ENCODE measurements around the gene ST3GAL3. TPM values are rescaled to one million over a fixed set of nuclear protein-coding genes. Genes with fewer than 3 reads are reported as not detected.

ST3GAL3 gene
- total RNA-seq, 4 donors from 2014 or later: 30.2 to 41.4 (median 33.2) TPM

DNA sequence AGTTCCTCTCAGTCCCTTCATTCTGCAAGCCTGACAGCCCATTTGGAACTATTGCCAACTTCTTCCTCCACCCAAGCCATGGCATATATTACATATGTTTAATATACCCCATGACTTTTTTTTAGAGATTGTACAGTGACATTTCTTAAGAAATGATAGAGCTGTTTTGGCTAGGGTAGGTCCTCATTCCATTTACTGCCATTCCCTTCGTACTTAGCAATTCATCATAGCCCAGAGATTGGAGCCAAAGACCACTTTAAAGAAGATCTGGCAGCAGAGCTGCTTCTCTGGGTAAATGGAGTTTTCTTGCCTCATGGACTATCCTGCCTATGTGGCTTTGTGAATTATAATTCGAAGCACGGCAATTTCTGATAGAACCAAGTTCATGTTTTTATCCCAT is 93.4 kb downstream of the ST3GAL3 start:
- Histone ChIP-seq H3K36me3 (peaks cover 0 to 8% of the 10 kb centered on the region in 2 donors), H3K27ac (no peak overlapping the region), H3K4me3 (no peak overlapping the region), H3K4me1 (peaks cover 0 to 3% (median 0%) of the 10 kb centered on the region in 3 donors), H3K9me3 (no peaks in the 10 kb centered on the region), H3K27me3 (no peaks in the 10 kb centered on the region)
- no peak for ATAC-seq
- 68 to 70% methylated on average over 3 of the region's 3 CpGs for WGBS, 2 donors (ENCODE audit: low coverage in 1 of 2)
- TF ChIP-seq, protein P1, sequence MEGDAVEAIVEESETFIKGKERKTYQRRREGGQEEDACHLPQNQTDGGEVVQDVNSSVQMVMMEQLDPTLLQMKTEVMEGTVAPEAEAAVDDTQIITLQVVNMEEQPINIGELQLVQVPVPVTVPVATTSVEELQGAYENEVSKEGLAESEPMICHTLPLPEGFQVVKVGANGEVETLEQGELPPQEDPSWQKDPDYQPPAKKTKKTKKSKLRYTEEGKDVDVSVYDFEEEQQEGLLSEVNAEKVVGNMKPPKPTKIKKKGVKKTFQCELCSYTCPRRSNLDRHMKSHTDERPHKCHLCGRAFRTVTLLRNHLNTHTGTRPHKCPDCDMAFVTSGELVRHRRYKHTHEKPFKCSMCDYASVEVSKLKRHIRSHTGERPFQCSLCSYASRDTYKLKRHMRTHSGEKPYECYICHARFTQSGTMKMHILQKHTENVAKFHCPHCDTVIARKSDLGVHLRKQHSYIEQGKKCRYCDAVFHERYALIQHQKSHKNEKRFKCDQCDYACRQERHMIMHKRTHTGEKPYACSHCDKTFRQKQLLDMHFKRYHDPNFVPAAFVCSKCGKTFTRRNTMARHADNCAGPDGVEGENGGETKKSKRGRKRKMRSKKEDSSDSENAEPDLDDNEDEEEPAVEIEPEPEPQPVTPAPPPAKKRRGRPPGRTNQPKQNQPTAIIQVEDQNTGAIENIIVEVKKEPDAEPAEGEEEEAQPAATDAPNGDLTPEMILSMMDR (IDR thresholded peaks at IDR 0.05): no peak
- no peak for TF ChIP-seq POLR2A (IDR thresholded peaks at IDR 0.05)
- no peak for TF ChIP-seq POLR2AphosphoS5 (IDR thresholded peaks at IDR 0.05)
- TF ChIP-seq EP300 (IDR thresholded peaks at IDR 0.05): no peak

DNA sequence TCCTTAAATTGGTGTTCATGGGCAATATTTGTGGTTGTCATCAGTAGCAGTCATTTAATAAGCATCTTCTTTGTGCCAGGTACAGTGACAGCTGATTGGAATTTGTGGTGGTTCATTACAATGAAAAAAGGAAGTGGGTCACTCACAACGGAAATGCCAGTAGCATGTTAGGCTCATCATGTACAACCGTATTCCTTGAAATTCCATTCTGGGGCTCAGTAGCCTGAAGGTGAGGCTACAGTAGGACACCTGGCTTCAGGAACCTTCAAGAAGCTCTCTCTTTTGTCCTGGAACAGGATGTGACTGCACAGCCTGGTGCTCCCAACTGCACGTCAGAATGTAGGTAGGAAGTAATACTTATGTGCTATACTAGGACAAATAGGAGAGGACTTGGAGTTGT is 93.9 kb downstream of the ST3GAL3 start:
- 78 to 94% methylated on average over 3 of the region's 3 CpGs for whole genome bisulfite sequencing, 2 donors (ENCODE audit: low coverage in 1 of 2)
- Histone ChIP-seq H3K4me3 (no peak overlapping the region), H3K4me1 (peaks cover 0 to 3% (median 0%) of the 10 kb centered on the region in 3 donors), H3K36me3 (peaks cover 0 to 9% of the 10 kb centered on the region in 2 donors), H3K9me3 (no peaks in the 10 kb centered on the region), H3K27ac (no peak overlapping the region), H3K27me3 (no peaks in the 10 kb centered on the region)
- ATAC-seq: no peak
- TF ChIP-seq EP300 (IDR thresholded peaks at IDR 0.05) (no peak), POLR2A (IDR thresholded peaks at IDR 0.05) (no peak), POLR2AphosphoS5 (IDR thresholded peaks at IDR 0.05) (no peak)
- TF ChIP-seq, protein P1 (IDR thresholded peaks at IDR 0.05): no peak

DNA sequence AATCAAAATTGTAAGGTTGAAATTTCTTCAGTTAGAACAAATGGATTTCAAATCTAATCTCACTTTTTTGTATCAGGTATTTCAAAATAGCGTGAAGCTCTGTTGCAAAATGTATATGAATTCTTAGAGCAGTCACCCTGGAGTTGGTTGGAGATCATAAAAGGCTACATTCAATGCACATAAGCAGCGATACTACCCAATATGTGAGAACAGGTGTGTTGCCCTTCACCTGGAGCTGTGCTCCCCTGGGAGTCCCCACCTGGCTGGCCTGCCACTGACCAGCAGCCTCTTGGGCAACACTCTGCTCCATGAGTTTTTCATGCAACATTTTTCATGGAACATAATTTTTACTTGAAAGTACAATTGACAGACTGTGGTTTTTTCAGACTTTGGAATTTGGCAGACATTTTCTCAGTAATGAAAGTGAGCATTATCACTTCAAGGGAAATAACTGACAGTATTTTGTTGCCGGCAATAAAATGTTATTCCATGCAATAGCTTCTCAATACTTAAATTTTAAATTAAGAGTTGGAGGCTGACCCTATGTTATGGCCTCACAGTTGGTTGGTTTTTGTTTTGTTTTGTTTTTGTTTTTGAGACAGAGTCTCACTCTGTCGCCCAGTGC is 95.1 kb downstream of the ST3GAL3 start:
- Histone ChIP-seq H3K27ac (no peak overlapping the region), H3K27me3 (no peaks in the 10 kb centered on the region), H3K4me3 (no peak overlapping the region), H3K36me3 (peaks cover 0 to 16% of the 10 kb centered on the region in 2 donors), H3K4me1 (peaks cover 0 to 3% (median 0%) of the 10 kb centered on the region in 3 donors), H3K9me3 (no peaks in the 10 kb centered on the region)
- no peak for ATAC-seq
- no peak for TF ChIP-seq POLR2A (IDR thresholded peaks at IDR 0.05)
- no peak for TF ChIP-seq POLR2AphosphoS5 (IDR thresholded peaks at IDR 0.05)
- 86 to 91% methylated on average over 4 of the region's 4 CpGs for WGBS, 2 donors (ENCODE audit: low coverage in 1 of 2)

DNA sequence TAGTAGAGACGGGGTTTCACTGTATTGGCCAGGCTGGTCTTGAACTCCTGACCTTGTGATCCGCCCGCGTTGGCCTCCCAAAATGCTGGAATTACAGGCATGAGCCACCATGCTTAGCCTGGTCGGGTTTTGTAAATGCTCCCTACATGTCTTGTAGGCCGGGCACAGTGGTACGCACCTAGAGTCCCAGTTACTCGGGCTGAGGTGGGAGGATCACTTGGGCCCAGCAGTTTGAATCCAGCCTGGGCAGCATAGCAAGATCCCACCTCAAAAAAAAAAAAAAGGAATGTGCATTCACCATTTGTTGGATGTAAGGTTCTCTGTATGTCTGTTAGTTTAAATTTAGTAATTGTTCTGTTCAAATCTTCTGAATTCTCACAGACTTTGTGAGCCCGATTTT is 95.8 kb downstream of the ST3GAL3 start:
- H3K4me1 ChIP-seq: peaks cover 0 to 3% (median 0%) of the 10 kb centered on the region in 3 donors
- no peak overlapping the region for H3K4me3 ChIP-seq
- TF ChIP-seq POLR2A (IDR thresholded peaks at IDR 0.05): no peak
- no peak for TF ChIP-seq POLR2AphosphoS5 (IDR thresholded peaks at IDR 0.05)
- no peak for TF ChIP-seq EP300 (IDR thresholded peaks at IDR 0.05)
- TF ChIP-seq, protein P1 (IDR thresholded peaks at IDR 0.05): no peak
- ATAC-seq: no peak
- no peak overlapping the region for H3K27ac ChIP-seq
- H3K36me3 ChIP-seq: peaks cover 0 to 16% of the 10 kb centered on the region in 2 donors
- H3K27me3 ChIP-seq: no peaks in the 10 kb centered on the region
- WGBS, 2 donors (ENCODE audit: low coverage in 1 of 2): 87 to 93% methylated on average over 3 to 5 of the region's 9 CpGs
- H3K9me3 ChIP-seq: no peaks in the 10 kb centered on the region

DNA sequence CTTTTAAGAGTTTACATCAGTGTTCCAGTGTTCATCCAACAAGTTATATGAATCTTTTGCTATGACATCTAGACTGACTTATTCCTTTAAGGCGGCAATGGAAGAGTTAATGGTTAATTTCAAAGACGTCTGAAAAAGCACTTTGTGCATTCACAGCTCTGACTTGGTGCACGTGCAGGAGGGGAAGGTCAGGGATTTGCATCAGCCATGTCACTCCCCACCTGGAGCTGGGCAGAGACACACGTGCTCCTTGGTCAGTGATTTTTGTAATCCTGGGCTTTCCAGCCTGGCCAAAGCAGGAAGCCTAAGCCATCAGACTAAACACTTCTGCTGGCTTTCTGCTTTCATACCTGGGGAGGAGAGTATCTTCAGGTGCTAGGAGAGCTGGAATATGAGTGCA is 96.3 kb downstream of the ST3GAL3 start:
- H3K4me1 ChIP-seq: peaks cover 0 to 3% (median 0%) of the 10 kb centered on the region in 3 donors
- no peak overlapping the region for H3K27ac ChIP-seq
- no peaks in the 10 kb centered on the region for H3K9me3 ChIP-seq
- no peak overlapping the region for H3K4me3 ChIP-seq
- ATAC-seq: no peak
- TF ChIP-seq POLR2A (IDR thresholded peaks at IDR 0.05): no peak
- TF ChIP-seq POLR2AphosphoS5 (IDR thresholded peaks at IDR 0.05): no peak
- TF ChIP-seq EP300 (IDR thresholded peaks at IDR 0.05): no peak
- TF ChIP-seq, protein P1 (IDR thresholded peaks at IDR 0.05): no peak
- no peaks in the 10 kb centered on the region for H3K27me3 ChIP-seq
- WGBS, 2 donors (ENCODE audit: low coverage in 1 of 2): 50 to 63% methylated on average over 3 to 4 of the region's 4 CpGs
- H3K36me3 ChIP-seq: peaks cover 0 to 20% of the 10 kb centered on the region in 2 donors
